Mesothelial cell of epicardium (in vitro differentiated cells): ENCODE results near the gene SIVA1. TPM values are rescaled to one million over a fixed set of nuclear protein-coding genes. Genes with fewer than 3 reads are reported as not detected.

Experiments used
- DNase-seq, 2 experiments: peaks; one replicate each; pipeline ENCODE4 v3.0.0; 2021; ENCODE audit warnings: low spot score in 2 of 2; ENCODE audit not compliant: unreplicated experiment in 2 of 2
- H3K27ac Mint-ChIP-seq: 2 replicates; pipeline ENCODE4 v1.8.0; 2021; ENCODE audit warnings: mixed read lengths
- H3K27me3 Mint-ChIP-seq: 2 replicates; pipeline ENCODE4 v1.8.0; 2021; ENCODE audit warnings: low read depth, mixed read lengths
- H3K36me3 Mint-ChIP-seq: 2 replicates; pipeline ENCODE4 v1.8.0; 2021; ENCODE audit warnings: mixed read lengths
- H3K4me1 Mint-ChIP-seq: 2 replicates; pipeline ENCODE4 v1.8.0; 2021; ENCODE audit warnings: mixed read lengths
- H3K4me3 Mint-ChIP-seq: 2 replicates; pipeline ENCODE4 v1.8.0; 2021; ENCODE audit warnings: mild to moderate bottlenecking, moderate library complexity, mixed read lengths
- H3K9me3 Mint-ChIP-seq: 2 replicates; pipeline ENCODE4 v1.8.0; 2021; ENCODE audit warnings: mixed read lengths
- total RNA-seq: library from RNA; stranded (reverse); gene quantifications from 3 replicates; pipeline ENCODE4 v1.2.1, GENCODE V29; 2021
- TF ChIP-seq, protein P1 (sequence below): fragments of 200-600 bp; sonication (generic); IDR thresholded peaks from one replicate; pipeline ENCODE4 v1.5.0; 2021; ENCODE audit warnings: antibody characterized with exemption; ENCODE audit not compliant: unreplicated experiment

The SIVA1 gene
- total RNA-seq, 1 donor from 2014 or later = 70.9 TPM

DNA sequence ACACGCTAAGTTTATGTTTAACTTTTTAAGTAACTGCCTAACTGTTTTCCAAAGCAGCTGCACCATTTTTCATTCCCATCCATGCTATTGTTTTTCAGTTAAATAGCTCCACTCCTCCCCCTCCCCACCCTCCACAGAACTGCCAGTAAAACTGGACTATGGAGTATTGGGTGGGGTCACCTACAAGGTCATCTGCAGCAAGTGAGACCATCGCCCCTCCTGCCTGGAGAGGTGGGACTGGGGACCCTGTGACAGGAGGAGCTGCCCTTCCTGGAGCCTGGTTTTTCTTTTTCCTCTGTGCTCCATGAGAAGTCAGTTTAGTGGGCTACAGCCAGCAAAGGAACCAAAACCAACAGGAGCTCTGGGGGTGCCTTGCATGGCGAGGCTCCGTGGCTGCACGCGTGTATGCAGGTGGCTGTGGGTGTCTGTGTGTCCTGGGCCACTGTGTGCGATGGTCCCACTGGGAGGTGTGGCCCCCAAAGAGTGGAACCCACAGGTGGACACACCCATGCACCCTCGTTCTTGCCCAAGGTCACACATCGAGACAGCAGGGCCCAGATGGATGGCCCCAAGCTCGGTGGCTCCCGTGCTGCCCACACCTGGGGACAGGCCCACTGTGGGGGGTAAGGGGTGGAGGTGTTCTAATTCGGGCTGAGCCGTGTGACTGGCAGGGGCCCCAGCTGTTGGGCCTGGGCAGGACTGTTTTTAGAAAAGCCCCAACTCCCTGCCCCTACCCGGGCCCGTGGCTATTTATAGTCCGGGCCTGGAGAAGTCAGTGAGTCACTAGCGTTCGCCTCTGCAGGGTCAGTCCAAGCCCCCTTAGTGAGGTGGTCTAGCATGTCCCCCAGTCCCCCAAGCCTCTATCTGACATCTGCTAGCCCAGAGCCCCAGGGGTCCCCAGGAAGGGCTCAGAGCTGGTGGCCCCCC is 31.2 kb upstream of the SIVA1 start:
- TF ChIP-seq, protein P1, sequence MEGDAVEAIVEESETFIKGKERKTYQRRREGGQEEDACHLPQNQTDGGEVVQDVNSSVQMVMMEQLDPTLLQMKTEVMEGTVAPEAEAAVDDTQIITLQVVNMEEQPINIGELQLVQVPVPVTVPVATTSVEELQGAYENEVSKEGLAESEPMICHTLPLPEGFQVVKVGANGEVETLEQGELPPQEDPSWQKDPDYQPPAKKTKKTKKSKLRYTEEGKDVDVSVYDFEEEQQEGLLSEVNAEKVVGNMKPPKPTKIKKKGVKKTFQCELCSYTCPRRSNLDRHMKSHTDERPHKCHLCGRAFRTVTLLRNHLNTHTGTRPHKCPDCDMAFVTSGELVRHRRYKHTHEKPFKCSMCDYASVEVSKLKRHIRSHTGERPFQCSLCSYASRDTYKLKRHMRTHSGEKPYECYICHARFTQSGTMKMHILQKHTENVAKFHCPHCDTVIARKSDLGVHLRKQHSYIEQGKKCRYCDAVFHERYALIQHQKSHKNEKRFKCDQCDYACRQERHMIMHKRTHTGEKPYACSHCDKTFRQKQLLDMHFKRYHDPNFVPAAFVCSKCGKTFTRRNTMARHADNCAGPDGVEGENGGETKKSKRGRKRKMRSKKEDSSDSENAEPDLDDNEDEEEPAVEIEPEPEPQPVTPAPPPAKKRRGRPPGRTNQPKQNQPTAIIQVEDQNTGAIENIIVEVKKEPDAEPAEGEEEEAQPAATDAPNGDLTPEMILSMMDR = no peak
- Mint-ChIP-seq H3K36me3 (peaks cover 15% of the 10 kb centered on the region), H3K27me3 (no peaks in the 10 kb centered on the region), H3K4me1 (peaks cover 5% of the 10 kb centered on the region), H3K9me3 (no peaks in the 10 kb centered on the region), H3K27ac (no peak overlapping the region), H3K4me3 (no peak overlapping the region)
- no peak for DNase-seq

DNA sequence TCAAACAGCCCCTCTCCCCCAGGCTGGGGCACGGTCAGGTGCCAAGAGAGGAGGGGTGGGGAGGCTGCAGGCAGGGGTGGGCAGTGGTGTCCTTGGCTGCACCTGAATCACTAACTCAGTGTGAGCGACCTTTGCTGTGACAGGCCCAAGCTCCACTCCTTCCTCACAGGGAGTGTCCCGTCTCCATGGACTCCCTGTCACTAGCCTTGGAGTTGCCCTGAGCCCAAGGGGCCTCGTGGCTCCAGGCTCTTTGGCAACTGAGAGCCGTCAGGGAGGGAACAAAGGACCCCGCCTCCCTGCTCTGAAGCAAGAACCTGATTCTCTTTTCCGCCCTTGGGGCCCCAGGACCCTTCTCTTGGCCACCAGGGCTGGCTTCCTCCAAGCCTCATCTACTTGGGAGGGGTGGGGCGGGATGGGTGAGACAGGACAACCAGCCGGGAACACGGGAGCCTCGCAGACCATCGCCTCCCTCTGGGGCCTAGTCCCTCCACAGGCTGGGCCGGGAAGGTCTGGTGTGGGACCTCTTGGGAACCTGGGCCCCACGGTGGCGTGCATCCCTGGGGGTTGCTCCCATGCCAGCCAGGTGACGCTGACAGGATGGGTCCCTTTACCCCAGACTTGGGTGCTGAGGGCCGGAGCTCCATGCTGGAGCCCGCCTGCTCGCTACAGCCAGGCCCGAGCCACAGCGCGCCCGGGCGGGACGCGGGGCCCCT is 29.9 kb upstream of the SIVA1 start:
- TF ChIP-seq, protein P1 = no peak
- no peak overlapping the region for H3K27ac Mint-ChIP-seq
- H3K36me3 Mint-ChIP-seq = peaks cover 8% of the 10 kb centered on the region
- no peak for DNase-seq
- no peak overlapping the region for H3K4me3 Mint-ChIP-seq
- H3K27me3 Mint-ChIP-seq = peaks cover 3% of the 10 kb centered on the region
- no peaks in the 10 kb centered on the region for H3K9me3 Mint-ChIP-seq
- peaks cover 5% of the 10 kb centered on the region for H3K4me1 Mint-ChIP-seq

DNA sequence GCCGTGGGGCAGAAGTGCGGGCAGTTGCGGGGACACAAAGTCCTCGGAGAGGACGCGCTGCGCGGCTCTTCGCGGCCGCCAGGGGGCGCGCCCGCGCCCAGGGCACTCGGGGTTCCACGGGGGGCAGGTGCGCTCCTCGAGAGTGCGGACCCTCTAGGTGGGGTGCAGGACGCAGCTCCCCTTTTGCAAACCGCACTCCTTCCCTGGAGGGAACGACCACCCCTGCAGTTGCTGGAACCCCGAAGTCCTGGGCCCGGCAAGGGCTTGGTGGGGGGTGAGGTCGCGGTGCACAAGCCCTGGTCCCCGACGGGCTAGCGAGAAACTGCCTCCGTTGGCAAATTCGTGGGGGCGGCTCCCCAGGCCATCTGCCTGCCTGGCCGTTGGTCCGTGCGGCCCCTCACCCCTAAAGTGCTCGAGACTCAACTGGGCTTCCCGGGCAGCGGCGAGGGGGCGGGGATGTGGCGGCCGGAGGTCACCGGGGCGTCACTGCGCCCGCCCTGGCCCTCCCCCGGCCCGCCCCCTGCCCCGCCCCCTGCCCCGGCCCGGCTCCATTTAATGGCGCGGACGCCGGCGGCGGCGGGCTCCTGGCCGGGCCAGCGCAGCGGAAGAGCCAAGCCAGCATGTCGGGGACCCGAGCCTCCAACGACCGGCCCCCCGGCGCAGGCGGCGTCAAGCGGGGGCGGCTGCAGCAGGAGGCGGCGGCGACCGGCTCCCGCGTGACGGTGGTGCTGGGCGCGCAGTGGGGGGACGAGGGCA is 29.1 kb upstream of the SIVA1 start, which contains the start of gene ADSS1:
Gene ADSS1, plus strand, starts transcription at position 579 of the 756 bp plus-strand sequence. Its CDS starts 42 bp downstream, at position 621.
- H3K36me3 Mint-ChIP-seq = peaks cover 8% of the 10 kb centered on the region
- TF ChIP-seq, protein P1 = peak; percentile 94
- H3K27me3 Mint-ChIP-seq = peaks cover 3% of the 10 kb centered on the region
- H3K4me1 Mint-ChIP-seq = peaks cover 5% of the 10 kb centered on the region
- no peaks in the 10 kb centered on the region for H3K9me3 Mint-ChIP-seq
- peak within 1 kb of the TSS; percentile 84 for H3K4me3 Mint-ChIP-seq
- DNase-seq = peak in 1 of 2 experiments; percentile 53
- no peak within 1 kb of the TSS for H3K27ac Mint-ChIP-seq

DNA sequence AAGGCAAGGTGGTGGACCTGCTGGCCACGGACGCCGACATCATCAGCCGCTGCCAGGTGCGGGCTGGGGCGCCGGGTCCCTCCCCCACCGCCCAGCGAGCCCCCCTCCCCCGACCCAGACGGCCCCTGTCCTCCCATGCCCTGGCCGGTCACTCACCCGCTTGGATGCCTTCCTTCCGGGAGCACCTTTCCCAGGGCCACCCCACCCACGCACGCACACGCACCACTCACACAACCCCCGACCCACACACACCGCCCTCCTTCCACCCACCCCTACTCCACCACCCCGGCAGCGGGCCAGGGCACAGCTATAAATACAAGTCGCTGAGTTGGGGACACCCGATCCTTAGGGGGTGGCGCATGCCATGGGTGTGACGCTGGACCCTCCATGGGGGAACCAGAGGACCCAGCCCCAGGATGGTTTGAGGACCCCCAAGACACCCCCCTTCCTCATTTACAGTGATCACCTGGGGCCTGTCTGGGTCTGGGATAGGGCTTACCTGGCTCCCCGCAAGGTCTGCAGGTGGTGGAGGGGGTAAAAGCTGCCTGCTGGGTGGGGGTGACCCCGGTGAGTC is 28.5 kb upstream of the SIVA1 start:
- no peak for DNase-seq
- Mint-ChIP-seq H3K27me3 (peaks cover 5% of the 10 kb centered on the region), H3K27ac (no peak overlapping the region), H3K4me1 (peaks cover 5% of the 10 kb centered on the region), H3K4me3 (peak overlapping the region; percentile 84), H3K9me3 (no peaks in the 10 kb centered on the region), H3K36me3 (peaks cover 7% of the 10 kb centered on the region)
- TF ChIP-seq, protein P1 = no peak
